SK-N-SH (cell line): ENCODE data around the gene KRT37.

Experiments
- SIN3A ChIP-seq: IDR thresholded peaks from 2 replicates; pipeline ENCODE4 v1.6.1; 2012; ENCODE audit warnings: low read depth, mild to moderate bottlenecking, low read length, moderate library complexity, borderline replicate concordance
- TF ChIP-seq, protein P1 (sequence below): fragments of 200-600 bp; sonication (generic); IDR thresholded peaks from 2 replicates; pipeline ENCODE4 v1.6.1; 2017; ENCODE audit warnings: antibody characterized with exemption, mild to moderate bottlenecking, moderate library complexity

DNA sequence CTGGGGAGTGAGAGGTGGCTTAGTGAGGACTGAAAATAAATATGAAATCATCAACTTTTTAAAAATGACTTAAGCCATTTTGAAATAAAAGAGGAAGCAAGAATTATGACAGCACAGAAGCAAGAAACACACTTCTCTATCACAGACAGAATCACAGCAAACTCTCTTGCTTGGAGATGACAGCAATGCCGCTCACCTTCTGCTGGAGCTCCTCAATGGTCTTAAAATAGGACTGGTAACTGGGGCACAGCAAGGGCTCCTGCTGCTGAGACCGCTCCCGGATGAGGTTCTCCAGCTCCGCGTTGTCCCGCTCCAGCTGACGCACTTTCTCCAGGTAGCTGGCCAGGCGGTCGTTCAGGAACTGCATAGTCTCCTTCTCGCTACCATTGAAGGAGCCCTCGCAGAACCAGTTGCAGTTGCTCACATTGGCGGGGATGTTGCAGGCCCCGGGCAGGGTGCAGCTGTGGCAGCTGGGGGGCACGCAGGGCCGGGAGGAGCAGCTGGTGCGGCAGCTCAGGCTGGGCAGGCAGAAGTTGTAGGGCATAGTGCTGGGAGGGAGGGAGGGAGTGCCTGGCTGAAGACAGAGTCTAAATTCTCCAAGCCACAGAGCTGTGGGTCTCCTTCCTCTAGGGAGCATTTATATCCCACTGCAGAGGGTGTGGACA lies 27.3 kb downstream of the KRT37 start, which contains the start of gene KRT31:
- TF ChIP-seq, protein P1, sequence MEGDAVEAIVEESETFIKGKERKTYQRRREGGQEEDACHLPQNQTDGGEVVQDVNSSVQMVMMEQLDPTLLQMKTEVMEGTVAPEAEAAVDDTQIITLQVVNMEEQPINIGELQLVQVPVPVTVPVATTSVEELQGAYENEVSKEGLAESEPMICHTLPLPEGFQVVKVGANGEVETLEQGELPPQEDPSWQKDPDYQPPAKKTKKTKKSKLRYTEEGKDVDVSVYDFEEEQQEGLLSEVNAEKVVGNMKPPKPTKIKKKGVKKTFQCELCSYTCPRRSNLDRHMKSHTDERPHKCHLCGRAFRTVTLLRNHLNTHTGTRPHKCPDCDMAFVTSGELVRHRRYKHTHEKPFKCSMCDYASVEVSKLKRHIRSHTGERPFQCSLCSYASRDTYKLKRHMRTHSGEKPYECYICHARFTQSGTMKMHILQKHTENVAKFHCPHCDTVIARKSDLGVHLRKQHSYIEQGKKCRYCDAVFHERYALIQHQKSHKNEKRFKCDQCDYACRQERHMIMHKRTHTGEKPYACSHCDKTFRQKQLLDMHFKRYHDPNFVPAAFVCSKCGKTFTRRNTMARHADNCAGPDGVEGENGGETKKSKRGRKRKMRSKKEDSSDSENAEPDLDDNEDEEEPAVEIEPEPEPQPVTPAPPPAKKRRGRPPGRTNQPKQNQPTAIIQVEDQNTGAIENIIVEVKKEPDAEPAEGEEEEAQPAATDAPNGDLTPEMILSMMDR = no peak
- no peak for TF ChIP-seq SIN3A
